HG02571 (cell line): ENCODE measurements around the gene RNF8.

Source experiments
- ATAC-seq: cut with Tn5 transposase; IDR thresholded peaks from one replicate; pipeline ENCODE4 v1.9.1; 2021; ENCODE audit warnings: mild to moderate bottlenecking, moderate library complexity; ENCODE audit not compliant: unreplicated experiment

The RNF8 gene

DNA sequence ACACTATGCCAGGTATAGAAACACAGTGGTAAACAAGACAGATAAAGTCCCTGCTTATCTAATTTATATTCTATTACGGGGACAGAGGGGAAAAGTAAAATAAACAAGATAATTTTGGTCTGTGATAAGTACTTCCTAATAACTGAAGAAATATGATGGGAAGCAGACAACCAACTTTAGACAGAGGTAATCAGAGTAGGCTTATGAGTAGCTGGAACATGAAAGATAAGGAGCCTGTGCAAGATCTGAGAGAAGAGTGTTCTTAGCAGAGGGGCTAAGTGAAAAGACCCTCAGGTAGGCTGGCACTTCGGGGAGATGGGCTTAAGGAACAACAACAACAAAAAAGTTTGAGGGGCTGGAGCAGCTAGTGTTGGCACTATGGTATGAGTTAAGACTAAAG is 4.1 kb downstream of the RNF8 start:
- ATAC-seq: no peak

DNA sequence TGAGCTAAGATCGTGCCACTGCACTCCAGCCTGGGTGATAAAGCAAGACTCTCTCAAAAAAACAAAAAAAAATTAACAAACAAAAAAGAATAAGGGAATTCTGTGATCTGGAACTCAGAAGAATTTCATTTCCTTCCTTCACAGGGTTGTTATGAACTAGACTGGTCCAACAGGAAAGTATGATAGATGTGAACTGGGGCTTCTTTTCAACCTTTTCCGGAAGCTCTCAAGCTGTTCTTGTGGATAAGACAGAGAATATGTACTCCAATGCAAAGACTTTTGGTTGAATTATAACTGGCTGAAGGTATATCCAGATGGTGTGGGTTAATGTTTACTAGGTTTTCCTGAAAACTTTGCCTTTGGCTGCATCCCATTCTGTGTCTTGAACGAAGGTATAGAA is 5.3 kb downstream of the RNF8 start:
- no peak for ATAC-seq

GRCh38 chr6:37362101-37362828 is 8.5 kb downstream of the RNF8 start:
- no peak for ATAC-seq

DNA sequence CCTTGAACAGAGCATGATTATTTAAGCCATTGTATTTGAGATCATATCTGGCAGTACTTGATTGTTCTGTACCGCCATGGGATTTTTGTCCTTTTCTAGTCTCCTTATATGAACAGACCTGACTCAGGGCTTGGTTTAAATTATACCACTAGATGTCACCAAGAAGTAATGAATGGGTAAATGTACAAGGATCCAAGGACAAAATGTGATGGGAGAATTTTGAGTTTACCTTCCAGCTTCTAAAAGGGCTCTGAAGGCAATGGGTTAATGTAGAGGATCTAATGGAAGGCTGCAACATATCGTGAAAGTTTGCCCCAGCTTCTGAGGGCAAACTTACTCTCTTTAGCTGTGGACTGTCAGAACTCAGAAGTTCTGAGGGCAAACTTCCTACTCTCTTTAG is 12.0 kb downstream of the RNF8 start:
- ATAC-seq: no peak

GRCh38 chr6:37366910-37367309 is 13.1 kb downstream of the RNF8 start:
- ATAC-seq: no peak

DNA sequence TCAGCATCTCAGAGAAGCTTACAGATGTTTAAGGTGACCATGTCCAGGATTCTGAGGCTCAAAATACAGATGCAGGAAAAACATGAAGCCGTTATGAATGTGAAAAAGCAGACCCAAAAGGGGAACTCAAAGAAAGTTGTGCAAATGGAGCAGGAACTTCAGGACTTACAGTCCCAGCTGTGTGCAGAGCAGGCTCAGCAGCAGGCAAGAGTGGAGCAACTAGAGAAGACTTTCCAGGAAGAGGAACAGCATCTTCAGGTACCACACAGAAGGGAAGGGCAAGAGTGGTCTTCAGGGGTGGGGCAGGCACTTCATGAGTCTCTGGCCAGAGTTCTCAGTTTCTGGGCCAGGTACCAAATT is 15.2 kb downstream of the RNF8 start:
- no peak for ATAC-seq

GRCh38 chr6:37369321-37370201 is 15.8 kb downstream of the RNF8 start:
- ATAC-seq: no peak

- no peak for ATAC-seq
Measured at GRCh38 chr6:37371154-37372083, 17.6 kb downstream of the RNF8 start.

DNA sequence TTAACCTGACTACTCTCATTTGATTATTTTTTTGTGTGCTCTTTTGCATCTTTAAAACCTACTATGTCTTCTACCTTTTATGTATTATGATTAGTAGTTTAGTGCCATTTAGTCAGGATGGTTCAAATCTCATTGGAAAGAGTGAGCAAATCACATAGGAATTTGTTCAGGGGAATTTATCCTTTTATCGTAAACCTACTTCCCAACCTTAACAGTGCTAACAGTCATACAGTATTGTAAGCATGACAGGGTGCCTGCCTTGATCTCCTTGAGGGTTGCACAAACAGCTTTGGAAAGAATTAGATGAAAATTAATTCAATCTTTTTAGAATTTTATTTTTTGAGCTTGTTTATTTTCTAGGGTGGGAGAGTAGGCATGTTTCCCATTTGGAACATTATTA is 18.3 kb downstream of the RNF8 start:
- ATAC-seq: no peak

- no peak for ATAC-seq
Measured at GRCh38 chr6:37373822-37374471, 20.2 kb downstream of the RNF8 start.

GRCh38 chr6:37375376-37375775 is 21.6 kb downstream of the RNF8 start:
- no peak for ATAC-seq

- ATAC-seq: no peak
Measured at GRCh38 chr6:37376078-37376743, 22.4 kb downstream of the RNF8 start.

DNA sequence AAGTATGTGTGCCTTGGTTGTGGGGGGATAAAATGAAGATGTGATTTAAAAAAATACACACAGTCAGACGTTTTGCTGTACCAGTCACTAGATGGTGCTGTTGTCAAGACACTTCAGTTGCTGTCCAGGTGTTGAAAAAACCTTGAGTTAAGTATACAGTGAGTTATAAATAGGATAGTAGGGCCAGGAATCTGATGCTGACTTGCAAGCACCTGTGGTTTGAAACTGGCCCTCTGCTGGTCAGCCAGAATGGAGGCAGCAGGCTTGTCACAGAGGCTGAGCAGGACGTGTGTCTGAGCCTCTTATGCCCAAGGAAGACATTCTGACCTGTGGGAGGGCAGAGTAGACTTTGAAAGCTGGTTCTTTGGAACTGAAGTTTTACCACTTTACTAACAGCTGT is 27.8 kb downstream of the RNF8 start:
- no peak for ATAC-seq

GRCh38 chr6:37382994-37383765 is 29.4 kb downstream of the RNF8 start:
- no peak for ATAC-seq

DNA sequence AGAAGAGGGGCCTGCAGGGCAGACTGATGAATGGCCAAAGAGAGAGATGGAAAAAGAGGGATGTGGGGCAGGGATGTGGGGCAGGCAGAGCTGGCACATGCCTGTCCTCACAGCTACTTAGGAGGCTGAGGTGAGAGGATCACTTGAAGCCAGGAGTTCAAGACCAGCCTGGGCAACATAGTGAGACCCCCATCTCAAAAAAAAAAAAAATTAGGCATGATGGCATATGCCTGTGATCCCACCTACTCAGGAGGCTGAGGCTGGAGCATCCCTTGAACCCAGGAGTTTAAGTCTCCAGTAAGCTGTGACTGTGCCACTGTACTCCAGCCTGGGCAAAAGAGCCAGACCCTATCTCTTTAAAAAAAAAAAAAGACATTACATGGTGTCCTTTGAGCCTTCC is 34.8 kb downstream of the RNF8 start:
- ATAC-seq: no peak

GRCh38 chr6:37389857-37390256 is 36.1 kb downstream of the RNF8 start:
- no peak for ATAC-seq

GRCh38 chr6:37391120-37391519 is 37.3 kb downstream of the RNF8 start:
- ATAC-seq: no peak

GRCh38 chr6:37392821-37393220 is 39.0 kb downstream of the RNF8 start:
- ATAC-seq: no peak

- no peak for ATAC-seq
Measured at GRCh38 chr6:37393381-37393929, 39.7 kb downstream of the RNF8 start.
